ENCODE data around the gene DCC. TPM values are rescaled to one million over a fixed set of nuclear protein-coding genes. Genes with fewer than 3 reads are reported as not detected.

Gene DCC
- total RNA-seq, 6 experiments from 2014 or later, result not detected

DNA sequence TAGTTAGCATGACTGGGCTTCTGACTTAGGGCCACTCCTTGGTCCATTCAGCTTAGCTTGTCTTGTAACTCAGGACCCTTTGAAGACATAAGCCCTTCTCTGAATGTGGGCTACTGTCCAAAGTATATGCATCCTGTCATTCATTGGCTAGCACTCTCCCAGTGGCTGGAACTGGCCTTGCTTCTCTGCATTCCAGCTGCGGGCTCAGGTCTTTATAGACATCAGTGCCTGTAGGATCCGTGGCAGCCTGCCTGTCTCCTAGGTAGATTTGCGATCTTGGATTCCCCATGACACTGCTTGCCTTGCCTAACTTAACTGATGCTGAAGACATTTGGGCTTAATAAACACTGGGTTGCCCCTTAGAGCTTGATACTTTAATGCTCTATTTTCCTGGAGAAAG, 170.1 kb downstream of the DCC start:
- Mint-ChIP-seq H3K4me3 (no peak overlapping the region), H3K9me3 (peaks cover 31% of the 10 kb centered on the region), H3K36me3 (ENCODE audit: low read depth) (no peaks in the 10 kb centered on the region), H3K4me1 (ENCODE audit: low read depth) (no peaks in the 10 kb centered on the region), H3K27me3 (ENCODE audit: insufficient read depth) (no peaks in the 10 kb centered on the region), H3K27ac (no peak overlapping the region)
- TF ChIP-seq, protein P1, sequence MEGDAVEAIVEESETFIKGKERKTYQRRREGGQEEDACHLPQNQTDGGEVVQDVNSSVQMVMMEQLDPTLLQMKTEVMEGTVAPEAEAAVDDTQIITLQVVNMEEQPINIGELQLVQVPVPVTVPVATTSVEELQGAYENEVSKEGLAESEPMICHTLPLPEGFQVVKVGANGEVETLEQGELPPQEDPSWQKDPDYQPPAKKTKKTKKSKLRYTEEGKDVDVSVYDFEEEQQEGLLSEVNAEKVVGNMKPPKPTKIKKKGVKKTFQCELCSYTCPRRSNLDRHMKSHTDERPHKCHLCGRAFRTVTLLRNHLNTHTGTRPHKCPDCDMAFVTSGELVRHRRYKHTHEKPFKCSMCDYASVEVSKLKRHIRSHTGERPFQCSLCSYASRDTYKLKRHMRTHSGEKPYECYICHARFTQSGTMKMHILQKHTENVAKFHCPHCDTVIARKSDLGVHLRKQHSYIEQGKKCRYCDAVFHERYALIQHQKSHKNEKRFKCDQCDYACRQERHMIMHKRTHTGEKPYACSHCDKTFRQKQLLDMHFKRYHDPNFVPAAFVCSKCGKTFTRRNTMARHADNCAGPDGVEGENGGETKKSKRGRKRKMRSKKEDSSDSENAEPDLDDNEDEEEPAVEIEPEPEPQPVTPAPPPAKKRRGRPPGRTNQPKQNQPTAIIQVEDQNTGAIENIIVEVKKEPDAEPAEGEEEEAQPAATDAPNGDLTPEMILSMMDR (IDR thresholded peaks at IDR 0.05), result no peak
- DNase-seq, result no peak

DNA sequence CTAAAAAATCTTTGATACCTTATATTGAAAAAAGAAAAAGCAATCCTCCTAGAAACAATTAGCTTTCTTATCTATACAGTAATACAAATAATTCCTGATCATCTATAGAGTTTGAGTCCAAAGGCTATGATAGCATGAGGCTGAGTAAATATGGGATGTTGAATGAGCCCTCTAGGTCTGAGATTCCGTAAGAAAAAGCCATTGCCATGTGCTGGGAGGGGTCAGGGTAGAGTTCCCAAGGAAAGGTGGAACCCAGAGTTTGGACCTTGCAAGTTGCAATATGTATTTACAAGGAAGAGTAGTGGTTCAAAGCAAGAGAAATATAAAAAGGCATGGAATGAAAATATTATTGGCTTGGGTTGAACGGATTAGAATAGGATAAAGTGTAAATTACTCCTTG, 178.1 kb downstream of the DCC start:
- Mint-ChIP-seq H3K27ac (no peak overlapping the region), H3K9me3 (peaks cover 45% of the 10 kb centered on the region), H3K27me3 (ENCODE audit: insufficient read depth) (no peaks in the 10 kb centered on the region), H3K36me3 (ENCODE audit: low read depth) (no peaks in the 10 kb centered on the region), H3K4me1 (ENCODE audit: low read depth) (no peaks in the 10 kb centered on the region), H3K4me3 (no peak overlapping the region)
- TF ChIP-seq, protein P1 (IDR thresholded peaks at IDR 0.05), result no peak
- no peak for DNase-seq

DNA sequence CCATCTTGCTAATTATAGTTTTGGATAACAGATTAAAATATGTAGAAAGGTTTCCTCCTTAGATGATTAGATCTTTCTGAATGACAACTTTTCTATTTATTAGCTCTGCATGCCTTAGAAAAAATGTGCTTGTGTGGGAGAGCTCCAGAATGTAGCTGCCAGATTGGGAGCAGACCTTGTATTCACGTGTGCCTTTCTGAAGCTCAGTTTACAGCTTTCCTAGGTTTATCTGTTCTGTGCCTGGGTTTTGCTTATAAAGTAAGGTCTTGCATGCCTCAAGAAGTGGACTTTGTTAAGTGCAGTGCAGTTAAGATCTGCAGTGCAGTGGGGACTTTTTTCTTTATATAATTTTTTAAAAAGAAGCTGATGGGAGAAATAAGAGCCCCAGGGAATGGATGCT, 179.0 kb downstream of the DCC start:
- no peaks in the 10 kb centered on the region for H3K4me1 Mint-ChIP-seq (ENCODE audit: low read depth)
- peaks cover 45% of the 10 kb centered on the region for H3K9me3 Mint-ChIP-seq
- H3K27ac Mint-ChIP-seq, result no peak overlapping the region

DNA sequence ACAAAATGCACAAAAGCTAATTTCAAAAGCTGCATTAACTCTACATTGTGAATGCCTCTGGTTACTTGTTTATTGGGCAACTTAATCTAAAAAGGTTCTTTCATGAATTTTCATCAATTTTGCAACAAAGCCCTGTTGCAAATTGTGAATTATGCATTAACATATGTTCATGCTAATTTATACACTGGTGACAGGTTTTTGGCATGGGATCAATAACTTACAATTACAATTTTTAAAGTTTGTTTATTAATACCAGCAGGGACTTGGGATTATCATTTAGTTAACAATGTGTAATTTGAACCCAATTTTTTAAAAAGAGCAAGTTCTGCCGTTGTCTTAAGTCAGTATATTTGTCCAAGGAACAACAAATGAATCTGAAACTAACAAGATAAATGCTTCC, 183.6 kb downstream of the DCC start:
- peaks cover 39% of the 10 kb centered on the region for H3K9me3 Mint-ChIP-seq
- TF ChIP-seq, protein P1 (IDR thresholded peaks at IDR 0.05), result no peak
- no peaks in the 10 kb centered on the region for H3K4me1 Mint-ChIP-seq (ENCODE audit: low read depth)
- no peak overlapping the region for H3K27ac Mint-ChIP-seq
- no peaks in the 10 kb centered on the region for H3K36me3 Mint-ChIP-seq (ENCODE audit: low read depth)
- no peak overlapping the region for H3K4me3 Mint-ChIP-seq
- no peak for DNase-seq
- H3K27me3 Mint-ChIP-seq (ENCODE audit: insufficient read depth), result no peaks in the 10 kb centered on the region

More for the DNA sequence above, 179.0 kb downstream of the DCC start:
- H3K36me3 Mint-ChIP-seq (ENCODE audit: low read depth), result no peaks in the 10 kb centered on the region
- no peak overlapping the region for H3K4me3 Mint-ChIP-seq
- DNase-seq, result no peak
- TF ChIP-seq, protein P1 (IDR thresholded peaks at IDR 0.05), result no peak
- H3K27me3 Mint-ChIP-seq (ENCODE audit: insufficient read depth), result no peaks in the 10 kb centered on the region

DNA sequence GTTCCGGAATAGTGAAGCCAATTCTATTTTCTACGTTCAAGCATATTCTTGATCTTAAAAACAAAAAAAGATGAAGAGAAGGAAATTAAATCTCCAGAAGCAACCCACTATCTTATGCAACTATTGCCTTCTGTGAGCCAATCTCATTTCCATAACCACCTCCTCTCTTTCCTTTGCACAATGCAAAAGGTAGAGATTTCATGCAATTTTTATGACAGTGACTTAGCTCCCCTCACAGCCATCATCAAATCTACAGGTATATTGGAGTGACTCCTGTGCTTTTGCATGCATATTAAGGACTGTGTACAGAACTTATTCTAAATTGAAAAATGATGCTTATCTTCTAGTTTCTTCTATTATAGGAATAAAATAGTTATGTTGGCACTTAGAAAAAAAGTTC, 191.8 kb downstream of the DCC start:
- Mint-ChIP-seq H3K9me3 (peaks cover 36% of the 10 kb centered on the region), H3K27me3 (ENCODE audit: insufficient read depth) (no peaks in the 10 kb centered on the region), H3K4me1 (ENCODE audit: low read depth) (no peaks in the 10 kb centered on the region), H3K27ac (no peak overlapping the region), H3K4me3 (no peak overlapping the region), H3K36me3 (ENCODE audit: low read depth) (no peaks in the 10 kb centered on the region)
- TF ChIP-seq, protein P1 (IDR thresholded peaks at IDR 0.05), result no peak
- DNase-seq, result no peak

DNA sequence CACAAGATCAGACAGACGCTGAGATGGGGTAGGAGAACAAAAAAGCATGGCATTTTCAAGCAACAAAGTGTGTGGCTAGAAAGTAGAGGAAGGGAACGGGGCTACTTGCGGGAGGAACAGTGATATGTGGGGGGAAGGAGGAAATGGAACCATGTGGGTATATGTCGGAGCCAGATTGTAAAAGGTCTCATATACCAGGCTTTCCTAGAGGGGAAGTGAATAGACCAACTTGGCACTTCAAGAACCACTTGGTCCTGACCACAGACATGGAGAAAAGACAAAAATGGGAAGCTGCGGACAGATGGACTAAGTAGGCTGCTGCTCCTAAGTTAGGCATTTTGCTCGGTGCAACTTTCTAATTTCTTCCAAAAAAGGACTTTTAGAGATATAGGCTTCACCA, 196.0 kb downstream of the DCC start:
- TF ChIP-seq, protein P1 (IDR thresholded peaks at IDR 0.05), result no peak
- no peaks in the 10 kb centered on the region for H3K4me1 Mint-ChIP-seq (ENCODE audit: low read depth)
- peaks cover 41% of the 10 kb centered on the region for H3K9me3 Mint-ChIP-seq
- H3K36me3 Mint-ChIP-seq (ENCODE audit: low read depth), result no peaks in the 10 kb centered on the region
- no peak for DNase-seq
- H3K27me3 Mint-ChIP-seq (ENCODE audit: insufficient read depth), result no peaks in the 10 kb centered on the region; the same call in 1 of the 2 replicates
- H3K27ac Mint-ChIP-seq, result no peak overlapping the region
- no peak overlapping the region for H3K4me3 Mint-ChIP-seq

All from HFFc6 (cell line).